Stimulated activated CD4-positive, alpha-beta T cell treated with anti-CD3 and anti-CD28 coated beads, TNF-alpha, amount 100 ng/mL, for 24 hours (primary cell): ENCODE data around the gene SP2.
"Not testable (repeated sequence)": the region's sequence is repeated elsewhere in the genome, so short reads cannot be mapped to it uniquely, and the experiment has no call there.

Experiments used
- DNase-seq, 3 experiments: peaks; one replicate each; pipeline ENCODE4 v3.0.0-alpha.2; 2020; ENCODE audit warnings: low read depth in 3 of 3

SP2 gene

GRCh38 chr17:47918991-47919390 is 23.0 kb downstream of the SP2 start:
- no peak for DNase-seq

- DNase-seq: not testable (repeated sequence)
Observed at GRCh38 chr17:47919889-47920288, 23.9 kb downstream of the SP2 start.

- DNase-seq: no peak
Observed at GRCh38 chr17:47924785-47925677, 29.0 kb downstream of the SP2 start.

GRCh38 chr17:47925678-47925988 is 29.6 kb downstream of the SP2 start:
- DNase-seq: no peak

- no peak for DNase-seq
Observed at GRCh38 chr17:47927821-47928400, 31.9 kb downstream of the SP2 start.

- DNase-seq: no peak
Observed at GRCh38 chr17:47928415-47928814, 32.4 kb downstream of the SP2 start.

- no peak for DNase-seq
Observed at GRCh38 chr17:47929218-47930000, 33.4 kb downstream of the SP2 start.

GRCh38 chr17:47931848-47932247 is 35.8 kb downstream of the SP2 start:
- DNase-seq: no peak

- no peak for DNase-seq
Observed at GRCh38 chr17:47934856-47935255, 38.8 kb downstream of the SP2 start.

- not testable (repeated sequence) for DNase-seq
Observed at GRCh38 chr17:47935468-47935867, 39.4 kb downstream of the SP2 start.

GRCh38 chr17:47935961-47936360 is 39.9 kb downstream of the SP2 start:
- DNase-seq: no peak

GRCh38 chr17:47937941-47938340 is 41.9 kb downstream of the SP2 start:
- DNase-seq: no peak

- peak; percentile 84 to 94 (median 94) for DNase-seq
Observed at GRCh38 chr17:47941246-47942095, 45.4 kb downstream of the SP2 start, which contains the start of gene PNPO. Gene PNPO (plus strand): TSS chr17:47941571. CDS start chr17:47941676, 105 bp downstream.

- DNase-seq: no peak
Observed at GRCh38 chr17:47942096-47942510, 46.1 kb downstream of the SP2 start.

- no peak for DNase-seq
Observed at GRCh38 chr17:47942568-47942967, 46.5 kb downstream of the SP2 start.

- no peak for DNase-seq
Observed at GRCh38 chr17:47945080-47945479, 49.0 kb downstream of the SP2 start.

GRCh38 chr17:47945529-47946508 is 49.8 kb downstream of the SP2 start:
- no peak for DNase-seq

- DNase-seq: no peak
Observed at GRCh38 chr17:47946516-47946915, 50.5 kb downstream of the SP2 start.

- peak; percentile 48 to 80 (median 69) for DNase-seq
Observed at GRCh38 chr17:47946929-47947397, 50.9 kb downstream of the SP2 start.

GRCh38 chr17:47948706-47949196 is 52.7 kb downstream of the SP2 start:
- DNase-seq: no peak
